Activated naive CD8-positive, alpha-beta T cell treated with anti-CD3 and anti-CD28 coated beads for 36 hours (primary cell): Measurements from ENCODE around the gene TSHZ2. TPM values are rescaled to one million over a fixed set of nuclear protein-coding genes. Genes with fewer than 3 reads are reported as not detected.
A peak's percentile ranks its signal among the peaks of the same experiment; 100 is the strongest.

Experiments
- DNase-seq: peaks from one replicate; pipeline ENCODE4 v3.0.0; 2021
- H3K27ac Mint-ChIP-seq: one replicate; pipeline ENCODE4 v1.8.0; 2022; ENCODE audit warnings: mild to moderate bottlenecking, moderate library complexity, mixed read lengths
- H3K27me3 Mint-ChIP-seq: one replicate; pipeline ENCODE4 v1.8.0; 2022; ENCODE audit warnings: mild to moderate bottlenecking, mixed read lengths
- H3K36me3 Mint-ChIP-seq: one replicate; pipeline ENCODE4 v1.8.0; 2021; ENCODE audit warnings: mild to moderate bottlenecking, mixed read lengths
- H3K4me1 Mint-ChIP-seq: one replicate; pipeline ENCODE4 v1.8.0; 2021; ENCODE audit warnings: mixed read lengths
- H3K4me3 Mint-ChIP-seq: one replicate; pipeline ENCODE4 v1.8.0; 2022; ENCODE audit warnings: mild to moderate bottlenecking, moderate library complexity, mixed read lengths
- H3K9me3 Mint-ChIP-seq: one replicate; pipeline ENCODE4 v1.8.0; 2022; ENCODE audit warnings: mixed read lengths
- total RNA-seq, 2 experiments: library from RNA; stranded (reverse); gene quantifications; one replicate each; pipeline ENCODE4 v1.2.3, GENCODE V29; 2021

TSHZ2 gene, protein sequence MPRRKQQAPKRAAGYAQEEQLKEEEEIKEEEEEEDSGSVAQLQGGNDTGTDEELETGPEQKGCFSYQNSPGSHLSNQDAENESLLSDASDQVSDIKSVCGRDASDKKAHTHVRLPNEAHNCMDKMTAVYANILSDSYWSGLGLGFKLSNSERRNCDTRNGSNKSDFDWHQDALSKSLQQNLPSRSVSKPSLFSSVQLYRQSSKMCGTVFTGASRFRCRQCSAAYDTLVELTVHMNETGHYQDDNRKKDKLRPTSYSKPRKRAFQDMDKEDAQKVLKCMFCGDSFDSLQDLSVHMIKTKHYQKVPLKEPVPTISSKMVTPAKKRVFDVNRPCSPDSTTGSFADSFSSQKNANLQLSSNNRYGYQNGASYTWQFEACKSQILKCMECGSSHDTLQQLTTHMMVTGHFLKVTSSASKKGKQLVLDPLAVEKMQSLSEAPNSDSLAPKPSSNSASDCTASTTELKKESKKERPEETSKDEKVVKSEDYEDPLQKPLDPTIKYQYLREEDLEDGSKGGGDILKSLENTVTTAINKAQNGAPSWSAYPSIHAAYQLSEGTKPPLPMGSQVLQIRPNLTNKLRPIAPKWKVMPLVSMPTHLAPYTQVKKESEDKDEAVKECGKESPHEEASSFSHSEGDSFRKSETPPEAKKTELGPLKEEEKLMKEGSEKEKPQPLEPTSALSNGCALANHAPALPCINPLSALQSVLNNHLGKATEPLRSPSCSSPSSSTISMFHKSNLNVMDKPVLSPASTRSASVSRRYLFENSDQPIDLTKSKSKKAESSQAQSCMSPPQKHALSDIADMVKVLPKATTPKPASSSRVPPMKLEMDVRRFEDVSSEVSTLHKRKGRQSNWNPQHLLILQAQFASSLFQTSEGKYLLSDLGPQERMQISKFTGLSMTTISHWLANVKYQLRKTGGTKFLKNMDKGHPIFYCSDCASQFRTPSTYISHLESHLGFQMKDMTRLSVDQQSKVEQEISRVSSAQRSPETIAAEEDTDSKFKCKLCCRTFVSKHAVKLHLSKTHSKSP (N-terminal part only)
- under 1 TPM; 0.54 to 0.74 TPM for total RNA-seq

DNA sequence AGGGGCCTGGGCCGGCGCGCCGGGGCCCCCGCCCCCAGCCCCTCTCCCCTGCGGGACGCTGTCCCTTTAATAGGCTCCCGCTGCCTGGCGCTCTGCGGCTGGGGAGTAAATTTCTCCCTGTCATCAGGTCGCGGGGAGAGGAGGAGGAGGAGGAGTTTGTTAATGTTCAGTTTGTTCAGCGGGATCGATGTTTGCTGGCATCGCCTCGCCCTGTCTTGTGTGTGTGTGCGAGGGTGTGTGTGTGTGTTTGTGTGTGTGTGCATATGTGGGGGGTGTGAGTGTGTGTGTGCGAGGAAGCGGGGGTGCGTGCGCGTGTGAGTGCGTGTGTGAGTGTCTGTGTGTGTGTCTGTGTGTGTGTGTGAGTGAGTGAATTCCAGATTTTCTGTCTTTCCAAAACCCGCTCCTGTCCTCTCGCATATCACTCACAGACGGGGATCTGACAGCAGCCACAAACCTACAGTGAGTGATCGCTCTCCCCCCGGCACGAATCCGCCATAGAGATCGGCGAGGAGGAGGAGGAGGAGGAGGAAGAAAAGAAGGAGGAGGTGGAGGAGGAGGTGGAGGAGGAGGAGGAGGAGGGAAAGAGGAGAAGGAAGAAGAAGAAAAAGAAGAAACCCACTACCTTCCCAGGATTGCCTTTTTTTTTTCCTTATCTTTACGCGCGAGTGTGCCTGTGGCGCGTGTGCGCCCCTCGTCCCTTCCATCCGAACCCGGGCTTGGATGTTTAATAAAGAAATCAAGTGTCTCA is at the start of gene TSHZ2:
TSHZ2 (plus strand) TSS at position 169 of the 748 bp plus-strand sequence. CDS start 936 bp downstream, outside the sequence.
- Mint-ChIP-seq H3K27me3 (peaks cover 64% of the 10 kb centered on the region), H3K9me3 (no peaks in the 10 kb centered on the region), H3K4me3 (peak within 1 kb of the TSS; percentile 82), H3K4me1 (peaks cover 26% of the 10 kb centered on the region), H3K27ac (peak within 1 kb of the TSS; percentile 83), H3K36me3 (no peaks in the 10 kb centered on the region)
- DNase-seq = peak; percentile 35

DNA sequence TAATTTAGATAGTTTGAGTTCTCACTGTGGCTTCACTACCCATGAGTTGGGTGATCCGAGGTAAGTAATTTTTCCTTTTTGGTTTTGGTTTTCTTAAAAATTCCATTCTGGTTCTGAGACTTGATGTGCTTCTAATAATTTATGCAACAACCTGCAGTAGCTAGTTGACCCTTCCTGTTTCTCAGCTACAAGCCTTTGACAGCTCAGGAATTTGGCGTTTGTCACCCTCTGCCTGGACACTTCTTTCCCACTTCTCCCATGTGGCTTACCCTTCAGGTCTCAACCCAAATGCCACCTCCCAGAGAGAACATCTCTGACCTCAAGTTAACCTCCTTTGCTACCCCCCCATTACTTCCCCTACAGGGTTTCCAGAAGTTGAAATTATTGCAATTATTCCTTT is 49.7 kb upstream of the TSHZ2 start:
- no peak overlapping the region for H3K27ac Mint-ChIP-seq
- peaks cover 8% of the 10 kb centered on the region for H3K27me3 Mint-ChIP-seq
- no peaks in the 10 kb centered on the region for H3K36me3 Mint-ChIP-seq
- no peak for DNase-seq
- peaks cover 10% of the 10 kb centered on the region for H3K4me1 Mint-ChIP-seq
- peaks cover 2% of the 10 kb centered on the region for H3K9me3 Mint-ChIP-seq
- no peak overlapping the region for H3K4me3 Mint-ChIP-seq

DNA sequence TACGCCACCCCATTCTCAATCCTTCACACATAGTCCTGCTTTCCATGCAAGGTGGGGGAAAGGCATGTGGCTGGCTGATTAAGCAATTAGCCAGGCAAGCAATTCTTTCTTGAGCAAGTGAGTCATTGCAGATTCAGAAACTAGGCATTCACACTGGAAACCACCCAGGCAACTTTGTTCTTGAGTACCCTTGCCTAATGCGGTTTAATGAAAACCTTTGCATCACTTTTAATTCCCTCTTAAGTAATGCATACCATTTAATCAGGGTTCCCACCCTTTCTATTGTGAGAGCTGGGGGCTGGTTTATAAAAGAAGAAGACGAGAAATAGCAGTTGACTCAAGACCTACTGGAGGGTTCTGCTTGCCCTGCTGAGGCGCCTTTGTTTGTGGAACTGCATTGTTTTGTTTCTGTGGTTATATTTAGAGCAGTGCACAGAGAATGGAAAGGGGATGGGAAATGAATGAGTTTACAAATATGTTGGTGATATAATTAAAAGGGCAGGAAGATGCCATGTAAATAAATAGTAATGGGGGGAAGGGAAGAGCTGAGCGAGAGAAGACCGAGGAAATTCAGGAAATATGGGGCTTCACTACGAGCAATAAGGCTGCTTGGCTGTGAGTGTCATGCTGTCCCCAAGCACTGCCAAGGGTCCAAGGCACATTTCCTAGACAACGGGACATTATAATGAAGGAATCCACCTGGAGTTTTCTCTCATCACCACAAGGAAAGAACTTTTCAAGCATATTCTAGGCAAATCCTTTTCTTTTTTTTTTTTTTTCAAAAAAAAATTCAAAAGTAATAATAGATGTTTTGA is 48.8 kb upstream of the TSHZ2 start:
- Mint-ChIP-seq H3K27me3 (peaks cover 8% of the 10 kb centered on the region), H3K4me3 (no peak overlapping the region), H3K9me3 (peaks cover 4% of the 10 kb centered on the region), H3K27ac (no peak overlapping the region), H3K4me1 (peaks cover 10% of the 10 kb centered on the region), H3K36me3 (no peaks in the 10 kb centered on the region)
- no peak for DNase-seq

DNA sequence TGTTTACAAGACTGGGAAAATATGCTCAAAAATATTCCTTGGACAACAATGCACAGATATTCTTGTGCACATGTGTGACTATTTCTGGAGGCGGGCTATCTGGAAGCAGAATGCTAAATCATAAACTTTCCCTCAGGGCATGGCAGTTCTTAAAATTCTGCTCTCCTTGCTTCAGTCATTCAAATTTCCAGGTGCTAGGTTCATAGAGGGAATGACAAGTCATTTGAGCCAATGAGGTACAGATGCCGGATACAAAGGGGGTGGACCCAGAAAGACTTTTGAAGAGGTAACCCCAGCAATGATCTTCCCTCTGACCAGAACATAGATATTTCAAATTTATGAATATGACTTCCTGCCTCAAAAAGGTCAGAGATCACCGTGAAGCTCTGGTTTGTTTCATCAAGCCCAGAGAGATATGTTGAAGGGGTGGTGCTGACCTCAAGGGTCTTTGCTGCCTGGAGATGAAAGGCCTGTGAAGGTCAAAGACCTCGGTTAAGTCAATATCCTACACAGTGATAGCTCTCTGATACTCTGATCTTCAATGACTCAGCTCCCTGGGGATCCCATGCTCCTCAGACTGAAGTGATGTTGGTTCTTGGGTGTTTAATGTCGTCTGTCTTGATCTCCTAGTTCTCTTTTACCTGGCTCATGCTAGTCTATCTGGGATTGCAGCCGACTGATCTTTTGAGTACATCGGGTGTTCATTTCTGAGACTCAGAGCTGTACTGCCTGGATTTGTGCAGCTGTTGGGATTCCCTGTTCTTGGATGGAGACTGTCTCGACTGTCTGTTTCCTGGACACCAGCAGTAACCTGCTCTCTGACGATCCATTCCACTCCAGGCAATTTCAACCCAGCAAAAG is 47.5 kb upstream of the TSHZ2 start:
- Mint-ChIP-seq H3K4me3 (no peak overlapping the region), H3K4me1 (peaks cover 10% of the 10 kb centered on the region), H3K27ac (no peak overlapping the region), H3K27me3 (peaks cover 8% of the 10 kb centered on the region), H3K36me3 (no peaks in the 10 kb centered on the region), H3K9me3 (peaks cover 4% of the 10 kb centered on the region)
- DNase-seq = no peak

DNA sequence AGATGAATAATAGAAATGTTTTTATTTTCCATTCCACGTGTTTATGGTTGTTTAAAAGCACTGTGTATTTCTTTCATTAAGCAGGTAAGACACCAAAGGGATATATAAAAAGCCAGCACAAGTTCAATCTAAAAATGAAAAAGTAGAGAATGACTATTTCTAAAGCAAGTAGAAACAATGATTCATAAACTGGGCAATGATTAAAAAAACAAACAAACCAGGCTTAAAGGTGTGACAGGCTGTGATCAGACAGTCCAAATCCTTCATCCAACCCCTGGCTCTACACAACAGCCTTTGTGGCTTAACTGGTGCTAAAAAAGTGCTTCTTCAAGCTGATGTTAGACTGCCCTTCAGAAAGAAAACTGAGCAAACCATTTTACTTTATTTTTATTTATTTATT is 45.7 kb upstream of the TSHZ2 start:
- Mint-ChIP-seq H3K36me3 (no peaks in the 10 kb centered on the region), H3K4me3 (no peak overlapping the region), H3K4me1 (peaks cover 10% of the 10 kb centered on the region), H3K27me3 (peaks cover 8% of the 10 kb centered on the region), H3K9me3 (peaks cover 4% of the 10 kb centered on the region), H3K27ac (no peak overlapping the region)
- no peak for DNase-seq

DNA sequence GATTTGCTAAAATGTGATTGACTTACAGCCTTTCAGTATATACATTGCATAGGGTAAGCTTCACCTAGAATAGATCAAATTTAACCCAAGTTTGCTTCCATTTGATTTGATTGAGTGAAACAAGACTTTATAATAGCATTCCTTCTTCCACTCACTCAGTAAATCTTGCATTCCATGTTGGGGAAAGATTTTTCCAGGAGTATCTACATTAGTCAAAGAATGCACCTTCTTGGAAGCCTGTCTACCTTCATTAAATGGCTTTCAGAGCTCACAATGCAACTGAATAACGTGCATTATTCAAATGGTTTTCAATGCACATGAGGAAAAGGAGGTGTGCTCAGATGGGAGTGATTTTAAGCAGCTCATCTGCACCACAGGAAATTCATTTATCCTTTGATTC is 38.3 kb upstream of the TSHZ2 start:
- H3K36me3 Mint-ChIP-seq = no peaks in the 10 kb centered on the region
- DNase-seq = no peak
- H3K27me3 Mint-ChIP-seq = no peaks in the 10 kb centered on the region
- H3K27ac Mint-ChIP-seq = no peak overlapping the region
- peaks cover 3% of the 10 kb centered on the region for H3K4me1 Mint-ChIP-seq
- H3K4me3 Mint-ChIP-seq = no peak overlapping the region
- no peaks in the 10 kb centered on the region for H3K9me3 Mint-ChIP-seq

DNA sequence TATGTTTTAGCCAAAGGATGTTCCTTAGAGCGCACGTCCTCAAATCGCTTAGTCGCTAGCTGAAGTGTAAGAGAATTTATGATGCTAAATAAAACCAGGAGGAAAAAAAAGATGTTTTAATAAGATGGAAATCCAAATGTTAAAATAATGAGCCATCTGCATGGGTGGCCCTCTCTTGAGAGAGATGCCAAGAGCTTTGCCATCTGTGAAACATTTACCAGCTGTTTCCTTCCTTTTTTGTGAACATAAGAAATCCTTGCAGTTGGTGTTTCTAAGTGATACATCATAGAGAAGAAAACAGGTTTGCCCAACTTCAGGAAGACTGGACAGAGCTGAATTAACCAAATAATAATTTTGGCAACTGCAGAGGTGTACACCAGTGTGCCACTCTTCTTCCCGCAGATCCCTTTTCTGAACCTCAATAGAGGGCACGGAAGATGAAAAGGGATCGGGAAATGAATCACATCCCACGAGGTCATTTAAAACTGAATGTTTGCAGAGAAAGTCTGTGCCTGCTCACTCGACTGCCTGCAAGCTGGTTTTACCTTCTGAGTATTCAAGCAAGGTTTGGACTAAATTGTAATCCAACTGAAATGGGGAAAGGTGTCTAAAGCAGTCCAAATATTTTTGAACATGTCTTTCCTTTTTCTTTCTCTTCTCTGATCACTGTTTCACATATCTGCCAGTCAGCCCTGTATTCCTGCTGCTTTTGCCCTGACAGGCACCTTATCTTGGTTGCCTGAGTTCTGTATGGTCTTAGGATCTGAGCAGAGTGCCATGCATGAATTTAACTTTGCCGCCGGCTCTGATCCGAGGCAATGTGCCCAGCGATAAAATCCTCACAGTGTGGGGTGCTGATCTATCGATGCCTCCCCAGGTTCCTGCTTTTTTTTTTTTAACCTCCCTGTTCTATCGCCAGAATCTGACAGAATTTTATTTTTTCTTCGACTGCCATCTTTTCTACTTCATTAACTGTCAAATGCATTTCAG is 35.5 kb upstream of the TSHZ2 start:
- no peak for DNase-seq
- no peaks in the 10 kb centered on the region for H3K27me3 Mint-ChIP-seq
- H3K36me3 Mint-ChIP-seq = no peaks in the 10 kb centered on the region
- H3K9me3 Mint-ChIP-seq = no peaks in the 10 kb centered on the region
- no peak overlapping the region for H3K27ac Mint-ChIP-seq
- no peak overlapping the region for H3K4me3 Mint-ChIP-seq
- H3K4me1 Mint-ChIP-seq = peaks cover 3% of the 10 kb centered on the region

DNA sequence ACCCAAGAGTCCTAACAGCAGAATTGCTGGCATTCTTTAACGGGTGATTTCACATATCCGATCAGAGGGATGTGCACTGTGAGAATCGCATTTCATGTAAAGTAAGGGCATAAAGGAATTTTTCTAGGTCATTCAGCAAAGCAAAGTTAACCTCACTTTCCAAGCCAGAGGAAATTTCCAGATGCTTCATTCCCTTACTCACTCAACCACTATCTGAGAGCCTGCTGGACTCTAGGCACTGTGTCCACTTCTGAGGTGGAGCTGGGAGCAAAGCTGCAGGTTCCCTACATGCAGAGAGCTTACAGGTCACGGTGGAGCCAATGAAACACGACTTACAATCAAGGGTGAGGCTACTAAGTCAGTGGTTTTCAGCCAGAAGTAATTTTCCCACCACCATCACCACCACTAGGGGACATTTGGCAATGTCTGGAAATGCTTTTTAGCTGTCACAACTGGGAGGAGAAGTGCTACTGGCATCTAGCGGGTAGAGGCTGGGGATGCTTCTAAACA is 34.5 kb upstream of the TSHZ2 start:
- no peak overlapping the region for H3K27ac Mint-ChIP-seq
- DNase-seq = no peak
- H3K27me3 Mint-ChIP-seq = no peaks in the 10 kb centered on the region
- no peaks in the 10 kb centered on the region for H3K9me3 Mint-ChIP-seq
- H3K36me3 Mint-ChIP-seq = no peaks in the 10 kb centered on the region
- peaks cover 3% of the 10 kb centered on the region for H3K4me1 Mint-ChIP-seq
- no peak overlapping the region for H3K4me3 Mint-ChIP-seq

DNA sequence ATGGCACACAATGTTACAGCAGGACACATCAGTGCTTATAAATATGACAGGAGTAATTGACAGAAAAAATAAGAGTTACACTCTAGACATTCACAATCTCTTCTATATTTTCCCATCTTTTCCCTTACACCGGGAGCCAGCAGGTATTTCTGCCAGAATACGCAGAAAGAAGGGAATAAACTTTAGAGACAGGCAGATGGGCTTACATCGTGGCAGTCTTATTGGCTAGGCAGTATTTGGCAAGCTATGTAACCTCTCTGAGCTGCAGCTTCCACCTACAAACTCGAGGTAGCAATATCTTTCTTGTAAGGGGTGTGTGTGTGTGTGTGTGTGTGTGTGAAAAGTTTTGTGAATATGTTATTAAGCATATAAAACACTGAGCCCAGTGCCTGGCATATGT is 33.0 kb upstream of the TSHZ2 start:
- no peak overlapping the region for H3K4me3 Mint-ChIP-seq
- no peak for DNase-seq
- H3K4me1 Mint-ChIP-seq = peaks cover 5% of the 10 kb centered on the region
- no peak overlapping the region for H3K27ac Mint-ChIP-seq
- no peaks in the 10 kb centered on the region for H3K27me3 Mint-ChIP-seq
- H3K36me3 Mint-ChIP-seq = no peaks in the 10 kb centered on the region
- no peaks in the 10 kb centered on the region for H3K9me3 Mint-ChIP-seq

DNA sequence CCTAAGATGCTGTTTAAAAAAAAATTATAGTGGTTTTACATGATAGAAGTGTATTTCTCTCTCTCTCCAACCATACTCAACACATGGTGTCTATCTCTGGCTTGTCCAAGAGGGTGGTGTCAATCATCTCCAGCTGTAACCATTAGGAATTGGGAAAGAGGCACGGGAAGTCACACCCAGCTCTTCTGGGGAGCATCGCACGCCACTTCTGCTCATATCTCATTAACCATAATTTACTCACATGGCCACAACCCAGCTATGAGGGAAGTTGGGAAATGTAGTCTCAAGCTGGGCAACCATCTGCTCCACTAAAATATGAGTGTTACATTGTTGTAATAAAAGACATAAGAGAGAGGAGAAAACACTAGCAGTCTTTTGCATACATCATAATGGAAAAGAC is 30.4 kb upstream of the TSHZ2 start:
- Mint-ChIP-seq H3K9me3 (no peaks in the 10 kb centered on the region), H3K27me3 (peaks cover 3% of the 10 kb centered on the region), H3K27ac (no peak overlapping the region), H3K36me3 (no peaks in the 10 kb centered on the region), H3K4me1 (peaks cover 2% of the 10 kb centered on the region), H3K4me3 (no peak overlapping the region)
- no peak for DNase-seq

DNA sequence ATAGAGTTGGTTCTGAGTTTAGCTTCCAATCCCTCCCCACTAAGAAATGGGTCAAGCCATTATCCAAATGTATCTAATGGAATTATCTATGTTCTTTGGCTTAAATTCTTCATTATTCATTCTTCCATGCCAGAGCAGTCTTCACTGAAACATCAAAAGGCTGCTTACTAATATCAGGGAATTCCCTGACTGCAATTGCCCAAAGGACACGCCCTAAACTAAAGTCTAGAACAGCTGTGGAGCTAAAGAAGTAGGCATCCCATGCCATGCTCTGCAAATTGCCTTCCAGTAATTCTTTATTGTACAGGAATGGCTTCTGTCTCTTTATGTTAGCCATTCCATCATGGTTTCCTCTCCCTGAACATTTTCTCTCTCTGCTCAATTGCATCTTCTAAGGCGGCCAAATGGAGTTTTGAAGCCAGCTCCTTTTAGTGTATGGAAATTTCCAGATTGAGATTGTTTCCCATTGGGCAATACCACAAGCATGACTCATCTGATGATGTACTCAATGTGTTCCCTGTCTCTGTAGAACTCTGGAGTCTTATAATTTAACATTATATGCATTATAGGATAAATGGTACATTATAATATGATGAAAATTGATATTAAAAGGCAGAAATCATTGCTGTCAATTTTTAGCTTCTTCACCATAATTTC is 28.8 kb upstream of the TSHZ2 start:
- H3K9me3 Mint-ChIP-seq = no peaks in the 10 kb centered on the region
- H3K4me1 Mint-ChIP-seq = peaks cover 2% of the 10 kb centered on the region
- no peaks in the 10 kb centered on the region for H3K36me3 Mint-ChIP-seq
- H3K27me3 Mint-ChIP-seq = peaks cover 3% of the 10 kb centered on the region
- DNase-seq = no peak
- no peak overlapping the region for H3K27ac Mint-ChIP-seq
- H3K4me3 Mint-ChIP-seq = no peak overlapping the region

DNA sequence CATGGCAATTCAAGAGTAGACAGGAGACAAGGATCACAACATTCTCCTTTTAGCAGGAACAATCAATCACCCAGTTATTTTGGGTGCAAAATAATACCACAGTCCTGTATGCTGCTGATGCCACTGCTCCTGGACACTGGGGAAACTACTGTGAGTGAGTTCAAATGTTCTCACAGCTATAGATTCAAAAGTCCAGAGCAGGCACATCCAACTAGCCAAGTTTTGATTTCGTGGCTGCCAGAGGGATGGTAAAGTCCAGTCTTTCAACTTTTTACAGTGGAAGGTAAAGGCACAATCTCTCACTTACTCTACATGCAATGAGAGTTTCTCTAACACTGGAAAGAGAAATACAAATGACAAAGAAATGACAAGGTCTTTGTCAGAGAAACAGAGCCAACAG is 26.9 kb upstream of the TSHZ2 start:
- no peaks in the 10 kb centered on the region for H3K36me3 Mint-ChIP-seq
- no peak overlapping the region for H3K4me3 Mint-ChIP-seq
- no peak overlapping the region for H3K27ac Mint-ChIP-seq
- no peak for DNase-seq
- no peaks in the 10 kb centered on the region for H3K9me3 Mint-ChIP-seq
- H3K4me1 Mint-ChIP-seq = peaks cover 2% of the 10 kb centered on the region
- peaks cover 3% of the 10 kb centered on the region for H3K27me3 Mint-ChIP-seq
